ENCODE measurements around the gene BCL3.

The BCL3 gene

DNA sequence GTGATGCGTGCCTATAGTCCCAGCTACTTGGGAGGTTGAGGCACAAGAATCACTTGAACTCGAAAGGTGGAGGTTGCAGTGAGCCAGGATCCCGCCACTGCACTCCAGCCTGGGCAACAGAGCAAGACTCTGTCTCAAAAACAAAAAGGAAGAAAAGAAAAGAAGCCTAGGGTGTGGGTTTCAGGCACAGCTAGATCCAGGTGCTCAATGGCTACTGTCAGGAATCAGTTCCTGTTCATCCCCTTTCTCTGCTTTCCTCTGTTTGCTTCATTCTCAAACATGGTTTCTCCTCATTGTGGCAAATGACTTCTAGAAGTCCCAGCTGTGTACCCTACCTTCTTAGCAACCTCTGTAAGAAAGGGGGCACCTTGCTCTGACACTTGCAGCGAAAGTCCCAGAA lies 35.0 kb downstream of the BCL3 start:
- in situ Hi-C loops (cut with MboI; ENCODE audit: low sequenced_read_pairs): no loop called here

DNA sequence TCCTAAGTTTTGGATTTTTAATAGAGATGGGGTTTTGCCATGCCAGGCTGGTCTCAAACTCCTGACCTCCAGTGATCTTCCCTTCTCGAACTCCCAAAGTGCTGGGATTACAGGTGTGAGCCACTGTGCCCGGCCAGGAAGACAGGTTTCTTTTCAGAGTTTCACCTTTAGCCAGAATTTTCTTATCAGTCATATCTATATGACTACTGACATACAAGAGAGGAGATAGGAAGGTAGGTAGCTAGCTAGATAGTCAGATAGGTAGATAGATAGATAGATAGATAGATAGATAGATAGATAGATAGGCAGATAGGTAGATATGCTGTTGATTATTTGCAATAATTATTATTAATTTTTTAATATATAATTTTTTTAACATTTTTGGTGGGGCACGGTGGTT lies 36.8 kb downstream of the BCL3 start:
- in situ Hi-C loops (cut with MboI; ENCODE audit: low sequenced_read_pairs): no loop called here

DNA sequence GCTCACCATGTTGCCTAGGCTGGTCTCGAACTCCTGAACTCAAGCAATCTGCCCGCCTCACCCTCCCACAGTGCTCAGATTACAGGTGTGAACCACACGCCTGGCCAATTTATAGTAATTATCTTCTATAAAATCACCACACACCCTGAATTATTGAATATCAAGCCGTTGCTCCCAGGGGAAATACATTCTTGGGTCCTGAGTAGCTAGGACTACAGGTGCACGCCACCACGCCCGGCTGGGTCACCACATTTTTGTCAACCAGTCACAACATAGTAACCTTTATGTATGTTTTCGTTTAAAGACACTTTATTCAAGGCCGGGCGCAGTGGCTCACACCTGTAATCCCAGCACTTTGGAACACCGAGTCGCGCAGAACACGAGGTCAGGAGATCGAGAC lies 37.5 kb downstream of the BCL3 start:
- in situ Hi-C loops (cut with MboI; ENCODE audit: low sequenced_read_pairs): no loop called here

DNA sequence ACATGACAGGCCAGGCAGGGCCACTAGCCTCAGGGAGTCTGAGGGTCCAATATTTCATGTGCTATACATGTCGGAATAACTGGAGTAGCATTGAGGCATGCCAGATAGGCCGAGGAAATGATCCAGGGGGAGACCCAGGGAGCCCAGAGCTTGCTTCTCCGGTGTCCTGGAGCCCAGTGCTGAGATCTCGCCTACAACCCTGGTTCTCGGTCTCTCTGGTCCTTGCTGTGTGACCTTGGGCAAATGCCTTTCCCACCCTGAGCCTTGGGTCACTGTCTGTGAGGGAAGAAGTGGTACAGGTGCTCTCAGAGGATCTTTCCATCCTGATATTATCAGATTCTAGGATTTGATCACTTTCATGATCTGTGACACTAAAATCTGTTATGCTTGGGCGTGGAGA lies 40.5 kb downstream of the BCL3 start:
- in situ Hi-C loops (cut with MboI; ENCODE audit: low sequenced_read_pairs): no loop called here

DNA sequence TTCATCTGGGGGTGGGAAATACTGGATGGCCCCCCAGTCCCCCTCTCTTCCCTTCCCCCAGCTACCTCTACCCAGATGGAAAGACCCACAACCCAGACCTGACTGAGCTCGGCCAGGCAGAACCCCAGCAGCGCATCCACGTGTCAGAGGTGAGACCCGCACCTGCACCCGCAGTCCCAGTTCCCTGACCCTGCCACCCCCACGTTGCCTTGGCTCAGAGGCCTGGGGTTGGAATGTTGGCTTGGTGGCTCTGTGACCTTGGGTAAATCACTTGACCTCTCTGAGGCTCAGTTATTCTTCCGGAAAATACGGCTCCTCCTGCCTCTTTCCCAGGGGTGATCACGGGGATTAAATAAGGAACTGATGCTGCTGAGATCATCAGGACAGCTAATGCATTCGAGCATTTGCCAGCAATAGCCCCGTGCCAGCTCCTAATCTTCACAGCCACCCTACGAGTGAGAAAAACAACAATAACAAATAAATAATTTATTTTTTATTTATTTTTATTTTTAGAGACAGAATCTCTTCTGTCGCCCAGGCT lies 41.5 kb downstream of the BCL3 start:
- in situ Hi-C loops (cut with MboI; ENCODE audit: low sequenced_read_pairs): no loop called here

DNA sequence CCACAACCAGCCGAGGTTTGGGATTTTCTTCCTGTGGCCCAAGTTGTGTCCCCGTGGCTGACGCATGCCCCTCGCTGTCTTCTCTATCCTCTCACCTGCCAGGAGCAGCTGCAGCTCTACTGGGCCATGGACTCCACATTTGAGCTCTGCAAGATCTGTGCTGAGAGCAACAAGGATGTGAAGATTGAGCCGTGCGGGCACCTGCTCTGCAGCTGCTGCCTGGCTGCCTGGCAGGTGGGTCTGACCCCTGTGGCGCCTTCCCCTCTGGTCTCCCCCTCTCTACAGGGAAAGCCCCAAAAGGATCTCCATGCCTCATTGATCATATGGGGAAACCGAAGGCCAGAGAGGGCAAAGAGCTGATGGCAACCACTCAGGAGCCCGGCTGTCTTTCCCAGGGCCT lies 43.8 kb downstream of the BCL3 start:
- in situ Hi-C loops (cut with MboI; ENCODE audit: low sequenced_read_pairs): no loop called here

DNA sequence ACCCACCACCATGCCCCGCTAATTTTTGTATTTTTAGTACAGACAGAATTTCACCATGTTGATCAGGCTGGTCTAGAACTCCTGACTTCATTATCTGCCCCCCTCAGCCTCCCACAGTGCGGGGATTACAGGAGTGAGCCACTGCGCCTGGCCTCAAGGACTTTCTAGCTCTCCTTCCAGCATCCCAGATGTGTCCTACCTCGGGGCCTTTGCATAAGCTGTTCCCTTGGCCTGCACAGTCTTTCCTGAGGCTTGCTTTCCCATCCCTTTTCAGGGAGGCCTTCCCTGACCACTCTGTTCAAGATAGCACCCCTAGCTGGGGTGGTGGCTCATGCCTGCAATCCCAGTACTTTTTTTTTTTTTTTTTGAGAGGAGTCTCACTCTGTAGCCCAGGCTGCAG lies 46.1 kb downstream of the BCL3 start:
- in situ Hi-C loops (cut with MboI; ENCODE audit: low sequenced_read_pairs): no loop called here

DNA sequence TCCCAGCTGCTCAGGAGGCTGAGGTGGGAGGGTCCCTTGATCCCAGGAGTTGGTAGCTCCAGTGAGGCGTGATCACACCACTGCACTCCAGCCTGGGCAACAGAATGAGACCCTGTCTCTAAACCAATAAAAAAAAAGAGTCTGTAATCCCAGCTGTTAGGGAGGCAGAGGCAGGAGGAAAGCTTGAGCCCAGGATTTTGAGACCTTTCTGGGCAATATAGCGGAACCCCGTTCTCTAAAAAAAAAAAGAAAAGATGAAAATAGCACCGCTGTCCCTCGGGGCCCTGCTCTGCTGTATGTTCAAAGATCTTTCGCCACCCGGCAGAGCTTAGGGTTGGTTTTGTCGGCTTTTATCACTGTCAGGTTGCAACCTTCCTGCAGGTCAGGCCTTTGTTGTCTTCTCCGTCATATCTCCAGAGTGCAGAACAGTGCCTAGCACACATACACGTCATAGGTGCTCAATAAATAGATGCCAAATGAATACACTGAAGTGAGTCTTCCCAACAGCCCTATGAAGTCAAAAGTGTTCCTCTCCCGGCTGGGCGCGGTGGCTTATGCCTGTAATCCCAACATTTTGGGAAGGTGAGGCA lies 47.0 kb downstream of the BCL3 start:
- in situ Hi-C loops (cut with MboI; ENCODE audit: low sequenced_read_pairs): no loop called here

DNA sequence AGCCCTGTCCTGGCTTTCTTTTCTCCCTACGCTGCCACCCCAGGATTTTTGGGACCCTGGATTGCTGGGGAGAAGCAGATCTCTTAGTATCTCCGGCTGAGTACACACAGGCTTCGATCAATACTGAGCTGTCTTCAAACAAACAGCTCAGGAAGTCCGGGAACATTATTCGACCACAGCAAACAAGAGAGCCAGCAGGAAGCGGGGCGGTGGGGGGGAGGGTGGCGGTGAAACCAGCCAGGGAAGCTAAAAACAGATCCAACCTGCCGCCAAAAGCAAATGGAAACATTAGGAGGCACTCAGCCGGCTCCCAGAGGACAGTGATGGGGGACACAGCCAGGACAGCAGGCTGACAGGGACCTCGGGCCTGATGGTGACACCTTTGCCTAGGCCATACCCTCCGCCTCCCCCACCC lies 48.2 kb downstream of the BCL3 start:
- in situ Hi-C loops (cut with MboI; ENCODE audit: low sequenced_read_pairs): no loop called here

DNA sequence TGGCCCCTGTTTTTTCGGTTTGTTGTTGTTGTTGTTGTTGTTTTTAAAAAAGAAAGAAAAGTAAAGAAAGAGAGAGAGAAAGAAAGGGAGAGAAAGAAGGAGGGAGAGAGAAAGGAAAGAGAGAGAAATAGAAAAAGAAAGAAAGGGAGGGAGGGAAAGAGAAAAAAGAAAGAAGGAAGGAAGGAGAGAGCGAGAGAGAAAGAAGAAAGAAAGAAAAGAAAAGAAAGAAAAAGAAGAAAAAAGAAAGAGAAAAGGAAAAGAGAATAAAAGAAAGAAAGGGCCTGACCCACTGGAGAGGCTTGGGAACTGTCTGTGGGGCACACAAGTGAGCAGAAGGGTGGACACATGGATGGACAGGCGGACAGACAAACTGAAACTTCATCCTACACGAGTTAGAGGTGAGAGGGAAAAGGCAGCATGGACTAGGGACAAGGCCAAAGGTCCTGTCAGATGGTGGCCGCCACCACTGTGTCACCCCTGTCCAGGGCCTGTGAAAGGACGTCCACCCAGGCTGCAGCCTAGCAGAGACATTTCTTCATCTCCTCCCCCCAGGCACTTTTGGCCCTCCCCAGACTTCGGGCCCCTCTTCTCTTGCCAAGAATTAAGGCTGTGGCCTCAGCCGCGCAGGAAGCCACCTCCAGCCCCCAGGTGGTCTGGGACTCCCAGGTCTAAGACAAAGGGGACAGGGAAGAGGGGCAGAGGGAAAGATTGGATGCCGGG lies 51.3 kb downstream of the BCL3 start:
- in situ Hi-C loops (cut with MboI; ENCODE audit: low sequenced_read_pairs): no loop called here

DNA sequence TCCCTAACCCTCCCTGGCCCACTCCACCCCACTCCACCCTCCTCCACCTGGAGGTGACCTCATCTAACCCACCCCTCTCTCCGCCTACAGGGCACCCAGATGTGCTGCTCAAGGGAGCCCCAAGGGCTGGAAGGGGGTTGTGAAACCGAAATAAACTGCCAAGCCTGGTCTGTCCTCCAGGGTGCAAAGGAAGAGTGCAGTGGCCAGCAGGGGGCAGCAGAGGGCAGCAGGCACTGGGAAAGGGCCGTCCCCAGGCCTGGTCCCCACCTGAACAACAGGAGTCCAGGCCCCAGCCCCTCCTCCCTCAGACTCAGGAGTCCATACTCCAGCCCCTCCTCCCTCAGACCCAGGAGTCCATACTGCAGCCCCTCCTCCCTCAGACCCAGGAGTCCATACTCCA lies 52.0 kb downstream of the BCL3 start:
- in situ Hi-C loops (cut with MboI; ENCODE audit: low sequenced_read_pairs): no loop called here

DNA sequence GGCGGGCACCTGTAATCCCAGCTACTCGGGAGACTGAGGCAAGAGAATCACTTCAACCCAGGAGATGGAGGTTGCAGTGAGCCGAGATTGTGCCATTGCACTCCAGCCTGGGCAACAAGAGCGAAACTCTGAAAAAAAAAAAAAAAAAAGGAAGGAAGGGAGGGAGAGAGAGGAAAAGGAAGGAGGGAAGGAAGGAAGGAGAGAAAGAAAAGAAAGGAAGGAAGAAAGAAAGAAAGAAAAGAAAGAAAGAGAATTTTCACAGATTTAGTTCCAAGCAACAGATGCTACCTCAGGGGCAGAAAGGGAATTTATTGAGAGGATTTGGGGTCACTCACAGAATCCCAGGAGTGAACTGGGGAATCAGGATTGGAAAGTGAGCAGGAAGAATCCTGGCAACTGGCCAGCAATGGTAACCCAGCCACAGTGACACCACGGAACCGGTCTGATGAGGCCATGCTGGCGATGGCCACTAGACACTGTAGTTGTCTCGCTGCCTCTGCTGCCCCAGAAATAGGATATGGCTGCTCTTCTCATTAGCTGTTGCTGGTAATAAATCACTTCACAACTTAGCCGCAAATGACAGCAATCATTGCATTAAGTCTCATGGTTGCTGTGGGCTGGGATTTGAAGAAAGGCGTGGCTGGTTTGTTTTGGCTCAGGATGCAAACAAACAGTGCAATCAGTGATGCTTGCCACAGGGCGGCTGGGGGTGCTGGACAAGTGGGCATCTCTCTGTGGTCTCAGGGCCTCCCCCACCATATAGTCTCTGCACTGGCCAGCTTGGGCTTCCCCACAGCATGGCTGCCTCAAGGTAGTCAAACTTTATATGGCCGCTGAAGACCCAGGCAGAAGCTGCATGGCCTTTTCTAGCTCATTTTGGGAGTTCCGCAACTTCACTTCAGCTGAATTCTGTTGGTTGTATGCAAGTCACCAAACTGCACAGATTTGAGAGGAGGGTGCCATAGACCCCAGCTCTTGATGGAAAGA lies 55.2 kb downstream of the BCL3 start:
- in situ Hi-C loops (cut with MboI; ENCODE audit: low sequenced_read_pairs): no loop called here

DNA sequence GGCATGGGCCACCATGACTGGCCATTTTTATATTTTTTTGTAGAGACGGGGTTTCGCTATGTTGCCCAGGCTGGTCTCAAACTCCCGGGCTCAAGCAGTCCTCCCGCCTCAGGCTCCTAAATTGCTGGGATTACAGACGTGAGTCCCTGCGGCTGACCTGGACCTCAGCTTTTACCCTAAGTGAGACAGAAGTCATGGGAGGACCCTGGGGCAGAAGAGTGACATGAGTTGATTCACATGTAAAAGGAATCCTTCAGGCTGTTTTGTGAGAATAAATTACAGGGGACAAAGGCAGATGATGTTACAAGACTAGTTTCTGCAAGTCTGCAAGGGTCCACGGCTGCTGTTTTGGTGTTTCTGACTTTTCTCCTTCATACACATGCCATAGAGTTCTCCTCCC lies 57.8 kb downstream of the BCL3 start:
- in situ Hi-C loops (cut with MboI; ENCODE audit: low sequenced_read_pairs): no loop called here

DNA sequence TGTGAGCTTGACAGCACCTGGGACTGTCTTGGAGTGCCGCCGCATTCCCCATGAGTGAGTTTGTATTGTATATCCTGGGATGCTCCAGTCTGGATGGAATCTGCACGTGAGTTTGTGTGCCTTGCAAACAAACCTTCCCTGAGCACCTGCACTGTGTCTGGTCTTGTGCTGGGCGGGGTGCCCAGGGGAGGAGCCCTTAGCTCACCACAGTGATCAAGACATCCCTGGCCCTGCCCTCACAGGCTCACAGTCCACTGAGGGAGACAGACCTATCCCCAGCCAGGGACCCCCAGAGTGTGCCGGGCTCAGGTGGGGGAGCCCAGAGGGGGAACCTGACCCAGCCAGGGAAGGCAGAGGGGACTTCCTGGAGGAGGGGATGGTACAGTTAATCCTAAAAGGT lies 58.7 kb downstream of the BCL3 start:
- in situ Hi-C loops (cut with MboI; ENCODE audit: low sequenced_read_pairs): no loop called here

DNA sequence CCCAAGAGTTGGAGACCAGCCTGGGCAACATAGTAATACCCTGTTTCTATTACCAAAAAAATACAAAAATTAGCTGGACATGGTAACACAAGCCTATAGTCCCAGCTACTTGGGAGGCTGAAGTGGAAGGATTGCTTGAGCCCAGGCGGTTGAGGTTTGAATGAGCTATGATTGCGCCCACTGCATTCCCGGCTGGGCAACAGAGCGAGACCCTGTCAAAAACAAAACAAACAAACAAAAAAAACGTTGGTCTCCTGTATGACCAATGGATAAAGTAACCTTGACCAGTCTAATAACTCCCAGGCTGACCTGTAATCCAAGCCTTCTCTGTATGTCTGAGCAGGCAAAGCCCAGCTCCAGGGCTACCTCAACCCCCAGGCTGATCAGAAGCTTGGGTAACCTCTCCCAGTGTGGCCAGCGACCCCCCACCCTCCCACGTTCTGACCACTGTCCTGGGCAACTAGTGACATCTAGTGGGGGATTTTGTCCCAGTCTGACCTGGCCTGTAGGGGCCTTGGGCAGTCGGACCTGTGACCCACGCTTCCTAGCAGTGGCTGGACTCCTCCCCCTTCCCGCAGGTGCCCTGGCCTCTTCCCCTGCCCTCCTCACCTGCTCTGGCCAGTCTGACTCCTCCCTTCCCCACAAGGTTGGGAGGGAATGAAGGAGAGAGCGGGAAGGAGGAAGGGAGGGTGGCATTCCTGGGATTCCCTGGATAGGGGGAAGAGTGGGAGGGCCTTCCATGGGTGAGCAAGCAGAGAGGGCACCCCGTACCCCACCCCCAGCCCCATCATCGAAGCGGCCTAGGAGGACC lies 59.3 kb downstream of the BCL3 start:
- in situ Hi-C loops (cut with MboI; ENCODE audit: low sequenced_read_pairs): no loop called here

DNA sequence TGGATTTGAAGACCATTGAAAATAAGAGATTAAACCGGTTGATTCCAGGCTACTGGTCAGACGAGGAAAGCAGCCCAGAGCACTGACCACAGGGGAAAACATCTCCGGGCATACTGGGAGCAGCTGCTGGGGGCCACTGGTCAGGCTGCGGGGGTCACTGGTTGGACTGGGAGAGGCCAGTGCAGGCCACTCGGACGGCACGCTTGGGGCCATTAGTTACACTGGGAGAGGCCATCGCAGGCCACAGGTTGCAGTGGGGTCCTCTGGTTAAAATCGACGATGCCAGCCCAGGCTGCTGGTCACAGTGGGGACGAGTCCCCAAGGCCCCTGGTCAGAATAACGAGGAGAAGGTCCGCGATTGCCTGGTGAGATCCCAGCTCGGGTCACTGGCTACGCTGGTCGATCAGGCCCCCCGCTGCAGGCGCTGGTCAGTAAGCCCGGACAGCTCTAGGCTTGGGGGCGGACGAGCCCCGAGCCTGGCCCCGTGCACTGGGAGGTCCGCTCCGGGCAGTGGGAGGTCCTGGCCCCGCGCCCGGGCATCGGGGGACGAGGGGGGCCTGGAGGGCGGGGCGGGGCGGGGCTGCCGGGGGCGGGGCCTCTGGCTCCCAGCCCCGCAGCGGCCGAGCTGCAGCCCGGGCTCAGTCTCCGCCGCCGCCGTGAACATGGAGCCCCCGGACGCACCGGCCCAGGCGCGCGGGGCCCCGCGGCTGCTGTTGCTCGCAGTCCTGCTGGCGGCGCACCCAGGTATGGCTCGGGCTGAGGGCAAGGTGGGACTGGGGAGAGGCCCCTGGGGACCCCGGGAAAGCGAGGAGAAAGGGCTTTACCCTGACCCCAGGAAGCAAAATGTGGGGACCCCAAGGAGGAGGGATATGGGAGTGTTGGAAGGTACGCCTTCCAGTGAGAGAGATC lies 60.2 kb downstream of the BCL3 start, which contains the start of gene BCAM:
Gene BCAM, plus strand, starts transcription at position 641 of the 909 bp plus-strand sequence. Its CDS starts 22 bp downstream, at position 663.
- in situ Hi-C loops (cut with MboI; ENCODE audit: low sequenced_read_pairs): no loop called here

All from HL-60/S4 treated with retinoic acid at 250 ng/mL for 4 days and 3 days (cell line).